ENCODE data around the gene DESI1. TPM values are rescaled to one million over a fixed set of nuclear protein-coding genes. Genes with fewer than 3 reads are reported as not detected.

Gene DESI1
- total RNA-seq, result 29.0 TPM
- long read RNA-seq, transcript DESI1-201 (6 exons, 3,833 nt), result major isoform, 6 of 16 reads
- long read RNA-seq, partial matches to known transcripts, result 1 of 16 reads
- long read RNA-seq, other reads (novel, unspliced or antisense), result 9 of 16 reads

DNA sequence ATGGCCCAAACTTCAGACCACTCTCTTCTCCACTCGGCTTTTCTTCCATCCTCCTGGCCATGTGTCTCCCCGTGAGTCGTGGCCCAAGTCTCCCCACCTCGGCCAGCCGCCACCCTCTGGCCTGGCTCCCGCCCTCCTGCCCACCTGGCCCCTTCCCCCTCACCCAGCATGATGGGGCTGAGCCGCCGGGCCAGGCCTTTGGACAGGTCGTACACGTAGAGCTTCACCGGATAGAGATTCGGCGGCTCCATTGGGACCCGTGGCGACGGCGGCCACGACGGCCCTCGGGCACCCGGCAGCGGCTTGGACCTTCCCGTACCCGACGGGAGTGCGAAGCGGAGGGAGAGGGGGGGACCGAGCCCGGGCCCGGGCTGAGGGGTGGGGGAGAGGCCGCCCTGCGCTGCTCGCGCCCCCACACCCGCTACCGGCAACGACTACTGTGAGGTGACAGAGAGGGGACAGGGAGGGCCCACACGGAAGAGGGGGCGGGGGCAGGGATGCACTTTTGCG is at the start of gene DESI1:
TSS of gene DESI1 (minus strand) at position 455 of the 510 bp plus-strand sequence. CDS start at position 251, 204 bp downstream.
- no peak for DNase-seq (ENCODE audit: low spot score)

GRCh38 chr22:41668971-41669911 is 48.4 kb upstream of the DESI1 start:
- no peak for DNase-seq (ENCODE audit: low spot score)

- no peak for DNase-seq (ENCODE audit: low spot score)
Observed at GRCh38 chr22:41664951-41665350, 44.1 kb upstream of the DESI1 start.

- DNase-seq (ENCODE audit: low spot score), result no peak
Observed at GRCh38 chr22:41664490-41664889, 43.6 kb upstream of the DESI1 start.

- DNase-seq (ENCODE audit: low spot score), result peak; percentile 69
Observed at GRCh38 chr22:41663594-41663993, 42.8 kb upstream of the DESI1 start.

- DNase-seq (ENCODE audit: low spot score), result no peak
Observed at GRCh38 chr22:41661713-41662112, 40.9 kb upstream of the DESI1 start.

DNA sequence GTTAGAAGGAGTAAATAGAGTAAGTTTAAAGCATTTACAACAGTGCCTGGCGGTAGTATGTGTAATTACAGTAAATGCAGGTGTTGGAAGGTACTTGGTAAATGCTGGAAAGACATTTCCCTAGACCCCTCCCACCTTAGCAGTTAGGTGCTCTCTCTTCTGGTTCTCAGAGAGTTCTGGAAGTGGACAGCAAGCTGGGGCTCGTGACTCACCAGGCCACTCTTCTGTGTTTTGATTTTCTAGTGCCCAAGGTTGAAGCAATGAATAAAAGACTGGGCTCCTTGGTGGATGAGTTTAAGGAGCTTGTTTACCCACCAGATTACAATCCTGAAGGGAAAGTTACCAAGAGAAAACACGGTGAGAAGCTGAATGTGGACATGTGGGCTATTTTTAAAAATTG is 40.2 kb upstream of the DESI1 start:
- no peak for DNase-seq (ENCODE audit: low spot score)

GRCh38 chr22:41660416-41660815 is 39.6 kb upstream of the DESI1 start:
- no peak for DNase-seq (ENCODE audit: low spot score)

DNA sequence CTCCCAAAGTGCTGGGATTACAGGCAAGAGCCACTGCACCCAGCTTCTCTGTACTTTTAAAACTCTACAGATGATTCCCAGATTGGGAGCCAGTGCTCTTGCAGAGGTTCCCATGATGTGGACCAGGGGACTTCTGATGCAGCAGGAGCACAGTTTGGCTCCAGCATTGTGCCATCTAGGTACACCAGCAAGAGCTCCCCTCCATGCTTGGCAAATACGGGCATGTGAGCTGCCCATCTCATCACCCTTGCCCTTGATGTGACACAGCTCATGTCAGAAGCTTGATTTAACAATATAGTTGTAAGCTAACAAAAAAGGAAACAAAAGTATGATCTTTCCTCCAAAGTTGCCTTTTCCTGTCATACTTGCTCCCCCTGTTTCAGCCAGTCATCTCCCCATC is 39.1 kb upstream of the DESI1 start:
- DNase-seq (ENCODE audit: low spot score), result peak; percentile 45

DNA sequence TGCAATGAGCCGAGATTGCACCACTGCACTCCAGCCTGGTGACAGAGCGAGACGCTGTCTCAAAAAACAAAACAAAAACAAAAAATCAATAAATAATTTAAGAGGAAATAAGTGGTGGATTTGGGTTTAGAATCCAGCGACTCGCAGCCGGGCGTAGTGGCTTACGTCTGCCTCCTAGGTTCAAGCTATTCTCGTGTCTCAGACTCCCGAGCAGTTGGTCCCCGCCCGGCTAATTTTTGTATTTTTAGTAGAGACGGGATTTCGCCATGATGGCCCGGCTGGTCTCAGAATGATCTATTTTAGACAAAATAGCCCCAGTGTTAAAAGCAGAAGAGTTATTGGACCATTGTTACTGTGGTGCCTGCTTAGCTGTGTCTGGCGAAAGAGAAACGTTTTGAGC is 38.0 kb upstream of the DESI1 start:
- DNase-seq (ENCODE audit: low spot score), result no peak

DNA sequence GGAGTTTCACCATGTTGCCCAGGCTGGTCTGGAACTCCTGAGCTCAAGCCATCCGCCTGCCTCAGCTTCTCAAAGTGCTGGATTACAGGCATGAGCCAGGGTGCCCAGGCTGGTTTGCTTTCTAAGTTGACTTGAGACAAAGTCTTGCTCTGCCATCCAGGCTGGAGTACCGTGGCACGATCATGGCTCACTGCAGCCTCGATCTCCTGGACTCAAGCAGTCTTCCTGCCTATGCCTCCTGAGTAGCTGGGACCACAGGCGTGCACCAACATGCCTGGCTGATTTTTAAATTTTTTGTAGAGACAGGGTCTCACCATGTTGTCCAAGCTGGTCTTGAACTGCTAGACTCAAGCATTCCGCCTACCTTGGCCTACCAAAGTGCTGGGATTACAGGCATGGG is 36.9 kb upstream of the DESI1 start:
- DNase-seq (ENCODE audit: low spot score), result peak; percentile 76

GRCh38 chr22:41656556-41656955 is 35.7 kb upstream of the DESI1 start:
- DNase-seq (ENCODE audit: low spot score), result peak; percentile 24

- DNase-seq (ENCODE audit: low spot score), result no peak
Observed at GRCh38 chr22:41654322-41654721, 33.5 kb upstream of the DESI1 start.

DNA sequence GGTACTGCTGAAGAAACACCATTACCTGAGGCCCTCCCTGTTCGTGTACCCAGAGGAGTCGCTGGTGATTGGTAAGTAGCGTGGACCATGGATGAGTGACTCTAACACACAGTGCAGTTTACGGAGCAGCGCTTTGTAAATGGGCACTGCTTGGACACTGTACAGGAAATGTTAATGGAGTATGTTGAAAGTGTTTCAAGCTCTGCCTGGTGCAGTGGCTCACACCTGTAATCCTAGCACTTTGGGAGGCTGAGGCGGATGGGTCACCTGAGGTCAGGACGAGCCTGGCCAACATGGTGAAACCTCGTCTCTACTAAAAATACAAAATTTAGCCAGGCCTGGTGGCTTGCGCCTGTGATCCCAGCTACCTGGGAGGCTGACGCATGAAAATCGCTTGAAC is 30.0 kb upstream of the DESI1 start:
- DNase-seq (ENCODE audit: low spot score), result no peak

DNA sequence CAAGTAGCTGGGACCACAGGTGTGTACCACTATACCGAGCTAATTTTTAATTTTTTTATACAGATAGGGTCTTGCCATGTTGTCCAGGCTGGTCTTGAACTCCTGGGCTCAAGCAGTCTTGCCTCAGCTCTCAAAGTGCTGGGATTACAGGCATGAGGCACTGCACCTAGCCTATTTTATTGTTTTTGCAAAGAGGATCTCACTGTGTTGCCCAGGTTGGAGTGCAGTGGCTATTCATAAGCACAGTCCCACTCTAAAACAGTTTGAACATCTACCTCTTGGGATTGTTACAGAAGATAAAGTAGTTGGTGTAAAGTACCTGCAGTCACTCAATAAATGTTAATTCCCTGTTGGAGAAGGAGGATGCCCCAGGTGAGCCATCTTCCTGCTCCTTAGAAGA is 29.4 kb upstream of the DESI1 start:
- DNase-seq (ENCODE audit: low spot score), result no peak

DNA sequence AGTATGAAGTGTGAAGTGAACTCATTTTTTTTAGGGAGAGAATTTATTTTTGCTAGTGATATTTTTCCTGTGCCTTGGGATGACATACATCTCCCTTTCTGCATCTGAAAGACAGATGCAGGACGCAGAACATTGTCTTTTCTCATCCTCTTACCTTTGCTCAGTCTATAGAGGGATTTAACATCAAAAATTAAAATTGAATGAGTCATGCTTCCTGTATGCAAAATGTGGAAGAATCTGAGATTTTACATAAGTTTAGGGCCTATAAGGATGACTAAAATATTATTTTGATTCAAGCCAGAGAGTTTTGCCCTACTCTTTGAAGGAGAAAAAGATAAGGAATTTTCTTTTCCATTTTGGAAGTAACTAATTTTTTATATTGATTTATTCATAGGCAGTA is 27.6 kb upstream of the DESI1 start:
- DNase-seq (ENCODE audit: low spot score), result no peak

- no peak for DNase-seq (ENCODE audit: low spot score)
Observed at GRCh38 chr22:41647771-41648170, 26.9 kb upstream of the DESI1 start.

- DNase-seq (ENCODE audit: low spot score), result no peak
Observed at GRCh38 chr22:41642331-41643110, 21.7 kb upstream of the DESI1 start.

GRCh38 chr22:41641854-41642253 is 21.0 kb upstream of the DESI1 start:
- no peak for DNase-seq (ENCODE audit: low spot score)

- DNase-seq (ENCODE audit: low spot score), result no peak
Observed at GRCh38 chr22:41638748-41639147, 17.9 kb upstream of the DESI1 start.

DNA sequence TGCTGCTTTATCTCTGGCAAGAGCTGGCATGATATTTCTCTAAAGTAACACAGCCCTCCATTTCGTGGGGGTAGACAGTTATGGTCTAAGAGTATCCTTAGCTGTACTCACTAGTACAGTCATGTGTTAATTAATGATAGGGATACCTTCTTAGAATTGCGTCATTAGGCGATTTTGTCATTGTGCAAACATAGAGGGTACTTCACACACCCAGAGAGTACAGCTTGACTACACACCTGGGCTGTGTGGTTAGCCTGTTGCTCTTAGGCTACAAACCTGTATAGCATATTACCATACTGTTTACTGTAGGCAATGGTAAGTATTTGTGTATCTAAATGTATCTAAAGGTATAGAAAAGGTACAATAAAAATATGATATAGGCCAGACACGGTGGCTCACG is 17.3 kb upstream of the DESI1 start:
- DNase-seq (ENCODE audit: low spot score), result no peak

DNA sequence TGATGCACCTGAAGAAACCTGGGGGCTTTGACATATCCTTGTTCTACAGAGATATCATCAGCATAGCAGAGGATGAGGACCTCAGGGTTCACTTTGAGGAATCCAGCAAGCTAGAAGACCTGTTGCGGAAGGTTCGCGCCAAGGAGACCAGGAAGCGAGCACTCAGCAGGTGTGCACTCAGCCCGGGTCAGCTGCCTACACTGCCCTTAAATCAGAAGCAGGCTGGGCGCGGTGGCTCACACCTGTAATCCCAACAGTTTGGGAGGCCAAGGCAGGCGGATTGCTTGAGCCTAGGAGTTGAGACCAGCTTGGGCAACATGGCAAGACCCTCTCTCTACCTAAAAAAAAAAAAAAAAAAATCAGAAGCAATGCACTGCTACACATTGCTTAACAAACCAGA is 16.8 kb upstream of the DESI1 start:
- DNase-seq (ENCODE audit: low spot score), result peak; percentile 35

All from mesenteric fat pad (tissue), 1 donor.